Measurements from ENCODE around the gene HYAL1.
"Not testable (repeated sequence)": the region's sequence is repeated elsewhere in the genome, so short reads cannot be mapped to it uniquely, and the experiment has no call there.

HYAL1 gene

DNA sequence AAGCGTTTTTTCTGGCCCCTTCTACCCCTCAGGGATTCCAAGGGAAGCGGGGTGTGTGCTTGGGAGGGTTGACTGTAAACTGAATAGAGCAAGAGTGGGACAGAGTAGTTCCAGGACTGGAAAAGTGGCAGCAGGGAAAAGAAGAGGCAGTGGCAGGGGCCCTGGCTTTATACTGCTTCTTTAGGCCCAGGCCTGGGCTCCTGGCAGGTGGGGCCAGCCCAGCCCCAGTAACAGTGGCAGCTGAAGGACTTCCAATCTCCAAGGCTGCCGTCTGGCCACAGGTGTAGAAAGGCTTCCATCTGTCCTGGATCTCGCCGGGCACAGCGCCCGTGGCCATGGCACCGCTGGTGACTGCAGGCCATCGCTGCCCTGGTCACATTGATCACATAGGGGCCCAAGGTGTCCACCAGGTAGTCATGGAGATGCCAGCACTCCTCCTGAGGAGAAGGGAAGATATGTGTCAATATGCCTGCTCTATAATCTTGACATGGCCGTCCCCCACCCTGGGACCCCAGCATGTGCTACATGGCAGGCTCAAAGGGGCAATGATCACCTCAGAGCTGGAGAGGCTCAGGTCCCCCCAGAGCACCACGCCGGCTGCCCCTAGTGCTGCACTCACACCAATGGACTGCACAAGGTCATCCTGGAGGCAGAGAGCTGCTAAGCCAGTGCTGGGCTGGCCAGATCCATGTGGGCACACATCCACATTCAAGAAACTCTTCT lies 10.1 kb downstream of the HYAL1 start:
- no peak for DNase-seq

DNA sequence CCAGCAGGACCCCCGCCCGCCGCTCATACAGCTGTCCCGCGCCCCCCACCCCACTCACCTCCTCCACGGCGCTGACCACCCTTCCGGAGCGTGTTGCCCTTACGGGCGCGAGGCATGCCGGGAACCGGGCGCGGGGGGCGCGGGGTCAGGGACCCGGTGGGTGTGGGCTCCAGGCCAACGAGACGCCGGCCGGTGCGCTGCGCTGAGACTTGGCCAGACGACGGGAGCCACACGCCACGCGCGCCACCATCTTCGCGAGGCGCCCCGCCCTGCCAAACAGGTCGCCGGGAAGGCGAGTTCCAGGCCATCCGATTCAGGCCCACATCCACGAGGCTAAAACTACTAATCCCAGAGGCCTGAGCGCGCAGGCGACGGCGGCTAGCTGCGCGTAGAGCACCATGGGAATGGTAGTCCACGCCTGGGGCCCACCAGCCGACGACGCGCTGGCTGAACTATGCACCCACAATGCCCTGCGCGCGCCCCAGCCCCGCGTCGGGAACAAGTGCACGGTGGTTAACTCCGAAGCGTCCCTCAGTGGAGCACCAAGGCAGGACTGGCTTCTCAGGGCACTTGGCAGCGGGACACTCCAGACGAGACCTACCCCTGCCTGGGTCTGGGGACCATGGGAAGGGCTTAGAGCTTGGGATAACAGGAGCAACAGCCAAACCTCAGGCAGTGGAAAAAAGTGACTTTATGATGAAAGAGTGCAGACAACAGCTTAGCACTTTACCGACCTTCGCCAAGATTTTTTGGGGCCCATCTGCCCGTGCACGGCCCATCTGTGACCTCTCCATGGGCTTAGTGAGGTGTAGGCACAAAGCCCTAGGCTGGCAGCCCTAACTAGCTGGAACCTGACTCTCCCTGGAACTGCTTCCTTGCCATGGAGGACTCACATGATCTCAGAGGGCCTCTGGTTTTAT lies 11.0 kb downstream of the HYAL1 start, which contains the start of gene IFRD2:
Gene IFRD2, minus strand, starts transcription at position 271 of the 920 bp plus-strand sequence. Its CDS starts 155 bp downstream, at position 116.
- peak; percentile 95 for DNase-seq

DNA sequence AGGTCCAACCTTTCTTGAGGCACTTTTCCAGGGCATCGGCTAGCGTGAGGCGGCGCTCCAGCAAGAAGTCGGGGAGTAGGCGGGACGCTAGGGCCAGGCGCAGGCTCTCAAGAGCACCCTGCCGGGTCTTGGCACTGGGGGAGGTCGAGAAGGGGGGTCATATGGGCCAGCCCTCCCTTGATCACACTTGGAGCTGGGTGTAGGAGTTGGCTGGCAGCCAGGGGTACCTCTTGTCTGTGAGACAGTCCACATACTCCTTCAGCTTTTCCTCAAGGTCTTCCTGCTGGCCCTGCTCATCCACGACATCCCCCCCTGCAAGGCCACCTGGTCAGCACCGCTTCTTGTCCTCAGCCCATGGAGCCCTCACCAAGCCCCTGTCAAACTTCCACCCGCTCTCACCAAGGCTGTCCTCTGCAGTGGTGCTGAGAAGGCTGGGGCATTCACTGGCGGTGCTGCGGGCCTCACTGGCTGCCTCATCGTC lies 13.2 kb downstream of the HYAL1 start:
- DNase-seq = no peak

DNA sequence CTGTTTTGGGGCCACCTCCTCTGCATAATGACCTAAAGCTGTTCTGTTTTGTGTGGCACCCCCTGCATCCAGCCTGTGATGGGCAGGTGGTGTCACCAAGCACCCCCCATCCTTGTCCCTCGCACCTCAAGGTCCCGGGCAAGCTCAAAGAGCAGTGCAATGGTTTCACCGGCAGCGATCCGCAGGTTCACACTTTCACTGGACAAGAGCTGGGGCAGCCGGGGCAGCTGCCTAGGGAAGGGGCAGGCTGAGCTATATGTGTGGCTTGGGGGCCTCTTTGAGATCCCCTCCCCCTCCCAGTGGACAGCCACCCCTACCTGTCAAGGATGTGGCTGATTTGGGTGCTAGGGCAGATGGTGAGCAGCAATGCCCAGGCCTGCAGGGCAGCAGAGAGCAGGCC lies 14.2 kb downstream of the HYAL1 start:
- DNase-seq = no peak

DNA sequence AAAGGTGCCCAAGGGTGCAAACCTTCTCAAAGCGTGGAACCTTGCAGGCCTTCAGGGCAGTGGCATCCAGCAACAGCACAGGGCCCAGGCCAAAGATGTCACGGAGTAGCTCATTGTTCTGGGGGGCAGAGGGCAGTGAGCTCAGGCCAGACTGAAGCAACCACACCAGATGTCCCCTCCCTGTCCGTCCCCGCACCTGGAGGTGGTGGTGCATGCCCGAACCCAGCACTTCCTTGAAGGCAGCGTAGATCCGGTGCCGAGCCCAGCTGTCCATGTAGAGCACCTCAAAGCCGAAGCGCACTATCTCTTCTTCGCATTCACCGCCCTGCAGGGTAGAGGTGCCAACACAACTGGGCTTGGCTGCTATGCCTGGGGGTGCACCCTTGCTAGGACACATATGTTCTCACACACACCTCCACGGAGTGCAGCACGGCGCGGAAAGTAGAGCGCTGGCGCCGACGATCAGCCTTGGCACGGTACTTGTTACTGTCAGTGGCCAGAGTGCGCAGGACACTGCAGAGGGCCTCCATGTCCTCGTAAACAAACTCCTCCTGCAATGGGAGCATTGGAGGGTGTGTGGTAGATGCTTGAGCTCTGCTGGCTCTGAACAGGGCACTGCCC lies 14.9 kb downstream of the HYAL1 start:
- no peak for DNase-seq

DNA sequence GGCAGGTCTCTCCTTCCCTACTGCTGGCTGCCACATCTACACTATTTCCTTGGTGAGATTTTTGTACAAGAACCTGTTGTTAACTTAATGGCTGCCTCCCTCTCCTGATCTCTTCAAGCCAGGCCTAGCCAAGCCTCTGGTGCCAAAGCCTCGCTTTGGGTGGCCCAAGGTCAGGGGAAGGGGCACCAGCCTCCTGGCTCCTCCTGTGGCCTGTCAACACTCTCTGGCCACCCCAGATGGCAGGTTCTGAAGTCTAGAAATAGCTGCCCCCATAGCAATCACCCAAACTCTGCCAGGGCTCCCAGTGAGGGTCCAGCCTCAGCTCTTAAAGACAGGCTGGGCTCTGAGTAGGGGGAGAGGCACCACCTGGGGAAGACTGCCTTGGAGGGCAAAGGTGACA lies 16.1 kb downstream of the HYAL1 start:
- DNase-seq = no peak

DNA sequence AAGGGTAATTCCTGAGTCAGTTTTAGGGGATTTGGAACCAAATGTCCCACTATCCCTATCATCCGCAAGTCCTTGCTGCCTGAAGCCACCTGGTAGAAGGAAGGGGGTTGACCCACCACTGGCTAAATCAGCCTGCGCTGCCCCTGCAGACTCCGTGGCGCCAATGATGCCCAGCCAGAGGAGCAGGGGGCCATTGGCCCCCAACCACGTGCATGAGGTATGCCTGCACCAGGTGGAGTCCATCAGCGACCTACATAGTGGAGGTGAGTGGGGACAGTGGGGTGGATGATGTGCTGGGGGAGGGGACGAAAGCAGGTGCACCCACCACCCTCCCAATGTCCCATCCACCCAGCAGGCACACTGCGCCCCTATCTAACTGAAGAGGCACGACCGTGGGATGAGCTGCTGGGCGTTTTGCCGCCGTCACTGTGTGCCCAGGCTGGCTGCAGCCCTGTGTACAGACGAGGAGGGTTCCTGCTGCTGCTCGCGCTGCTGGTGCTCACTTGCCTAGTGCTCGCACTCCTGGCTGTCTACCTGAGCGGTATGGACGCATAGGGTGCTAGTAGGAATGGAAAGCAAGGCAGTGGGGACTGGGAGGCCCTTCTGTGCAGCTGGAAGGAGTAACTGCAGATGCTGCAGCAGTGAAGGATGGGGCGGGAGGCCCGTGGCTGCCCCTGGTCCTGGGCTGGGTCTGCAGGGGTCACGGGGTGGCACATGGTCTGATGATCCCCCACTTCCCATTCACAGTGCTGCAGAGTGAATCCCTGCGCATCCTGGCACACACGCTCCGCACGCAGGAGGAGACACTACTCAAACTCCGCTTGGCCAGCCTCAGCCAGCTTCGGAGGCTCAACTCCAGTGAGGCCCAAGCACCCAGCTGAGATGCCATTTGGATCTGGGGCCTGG lies 16.8 kb downstream of the HYAL1 start:
- DNase-seq = no peak

DNA sequence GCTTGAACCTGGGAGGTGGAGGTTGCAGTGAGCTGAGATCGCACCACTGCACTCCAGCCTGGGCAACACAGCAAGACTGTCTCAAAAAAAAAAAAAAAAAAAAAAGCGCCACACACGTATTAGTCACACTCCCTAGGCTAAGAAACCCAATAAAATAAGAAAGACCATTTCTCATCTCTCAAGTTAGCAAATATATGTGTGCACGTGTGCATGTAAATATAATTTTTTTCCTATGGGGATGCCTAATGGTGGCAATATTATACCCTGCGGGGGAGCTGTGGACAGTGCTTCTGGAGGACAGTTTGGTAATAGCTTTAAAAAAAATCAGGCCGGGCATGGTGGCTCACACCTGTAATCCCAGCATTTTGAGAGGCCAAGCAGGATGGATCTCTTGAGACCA lies 19.3 kb downstream of the HYAL1 start:
- not testable (repeated sequence) for DNase-seq

DNA sequence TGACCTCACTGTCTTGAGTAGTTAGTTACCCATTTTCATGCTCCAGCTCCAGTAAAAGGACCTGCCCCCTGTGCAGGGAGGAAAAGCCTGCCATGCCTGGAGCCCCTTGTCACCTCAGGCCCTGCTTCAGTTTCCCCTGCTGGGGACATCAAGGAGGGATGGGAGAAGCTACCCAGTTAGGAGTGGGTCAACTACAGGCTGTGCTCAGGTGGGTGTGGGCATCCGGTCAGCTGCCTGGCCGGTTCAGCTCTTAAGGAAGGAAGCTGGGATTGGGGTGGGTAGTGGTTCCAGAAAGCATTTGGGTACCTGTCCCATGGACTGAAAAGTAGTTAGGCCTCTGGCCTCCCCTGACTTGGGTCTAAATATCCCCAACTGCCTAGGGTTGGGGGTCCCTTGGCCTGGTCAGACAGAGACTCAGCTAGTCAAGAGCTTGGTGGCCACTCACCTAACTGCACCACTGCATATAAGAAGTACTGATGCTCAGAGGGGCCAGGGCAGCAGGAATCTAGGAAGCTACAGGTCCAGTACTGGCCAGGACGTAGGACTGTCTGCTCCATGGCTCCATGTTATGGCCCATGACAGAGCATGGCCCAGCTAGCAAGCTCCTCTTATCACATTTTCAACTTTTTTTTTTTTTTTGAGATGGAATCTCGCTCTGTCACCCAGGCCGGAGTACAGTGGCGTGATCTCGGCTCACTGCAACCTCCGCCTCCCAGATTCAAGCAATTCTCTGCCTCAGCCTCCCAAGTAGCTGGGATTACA lies 23.9 kb downstream of the HYAL1 start:
- DNase-seq = no peak

DNA sequence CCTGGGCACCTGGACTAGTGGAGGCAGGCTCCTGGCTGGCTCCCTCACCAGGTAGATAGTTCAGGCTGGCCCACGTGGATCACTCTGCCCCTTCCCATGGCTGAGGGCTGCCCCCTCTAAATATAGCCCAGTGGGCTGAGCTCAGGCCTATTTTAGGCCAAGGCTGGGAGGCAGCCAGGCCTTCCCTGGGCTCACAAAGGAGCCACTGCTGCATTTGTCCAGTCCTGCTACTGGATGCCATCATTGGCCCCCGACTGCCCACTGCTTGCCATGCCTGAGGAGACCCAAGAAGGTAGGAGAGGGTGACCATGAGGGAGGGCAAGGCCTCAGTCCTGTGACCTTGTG lies 24.5 kb downstream of the HYAL1 start, which contains the start of gene LSMEM2:
Gene LSMEM2, plus strand, starts transcription at position 208 of the 345 bp plus-strand sequence. Its CDS starts 27 bp downstream, at position 235.
- no peak for DNase-seq

DNA sequence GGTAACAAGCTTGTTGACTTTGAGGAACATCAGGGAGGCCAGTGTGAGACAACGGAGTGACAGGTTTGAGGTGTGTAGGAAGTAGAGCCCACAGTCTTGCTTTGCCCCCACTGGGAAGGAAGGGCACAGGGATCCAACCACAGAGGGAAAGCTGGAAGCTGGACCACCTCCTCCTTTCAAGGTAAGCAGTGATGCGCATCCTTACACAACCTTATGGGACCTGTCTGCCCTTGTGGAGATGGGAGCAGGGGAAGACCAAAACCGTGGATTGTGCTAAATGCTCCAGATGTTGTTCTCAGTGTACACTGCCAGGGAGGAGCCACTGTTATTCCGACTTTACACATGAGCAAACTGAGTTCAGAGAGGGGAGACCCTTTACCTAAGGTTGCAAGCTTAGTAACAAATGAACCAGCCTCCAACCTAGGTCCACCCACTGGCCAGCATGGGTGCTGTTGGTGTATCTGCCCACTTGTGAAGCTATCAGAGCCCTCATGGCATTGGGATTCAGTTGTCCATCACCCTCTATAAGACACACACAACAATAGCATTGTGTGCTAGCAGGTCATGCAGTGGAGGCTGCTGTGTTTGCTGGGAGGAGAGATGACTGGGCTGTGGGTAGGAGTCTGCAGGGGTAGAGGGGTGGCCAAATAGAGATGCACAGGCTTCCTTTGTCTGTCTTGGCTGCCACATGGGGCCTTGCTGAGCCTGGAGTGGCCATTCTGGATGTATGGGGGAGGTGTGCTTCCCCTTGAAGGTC lies 25.1 kb downstream of the HYAL1 start:
- DNase-seq = no peak

DNA sequence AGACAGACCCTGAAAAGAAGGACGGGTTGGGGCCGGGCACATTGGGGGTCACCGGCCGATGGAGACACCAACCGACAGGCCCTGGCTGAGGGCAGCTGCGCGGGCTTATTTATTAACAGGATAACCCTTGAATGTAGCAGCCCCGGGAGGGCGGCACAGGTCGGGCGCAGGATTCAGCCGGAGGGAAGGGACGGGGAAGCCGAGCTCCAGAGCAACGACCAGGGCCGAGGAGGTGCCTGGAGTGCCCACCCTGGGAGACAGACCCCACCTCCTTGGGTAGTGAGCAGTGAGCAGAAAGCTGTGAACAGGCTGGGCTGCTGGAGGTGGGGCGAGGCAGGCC lies 26.6 kb downstream of the HYAL1 start:
- DNase-seq = no peak

DNA sequence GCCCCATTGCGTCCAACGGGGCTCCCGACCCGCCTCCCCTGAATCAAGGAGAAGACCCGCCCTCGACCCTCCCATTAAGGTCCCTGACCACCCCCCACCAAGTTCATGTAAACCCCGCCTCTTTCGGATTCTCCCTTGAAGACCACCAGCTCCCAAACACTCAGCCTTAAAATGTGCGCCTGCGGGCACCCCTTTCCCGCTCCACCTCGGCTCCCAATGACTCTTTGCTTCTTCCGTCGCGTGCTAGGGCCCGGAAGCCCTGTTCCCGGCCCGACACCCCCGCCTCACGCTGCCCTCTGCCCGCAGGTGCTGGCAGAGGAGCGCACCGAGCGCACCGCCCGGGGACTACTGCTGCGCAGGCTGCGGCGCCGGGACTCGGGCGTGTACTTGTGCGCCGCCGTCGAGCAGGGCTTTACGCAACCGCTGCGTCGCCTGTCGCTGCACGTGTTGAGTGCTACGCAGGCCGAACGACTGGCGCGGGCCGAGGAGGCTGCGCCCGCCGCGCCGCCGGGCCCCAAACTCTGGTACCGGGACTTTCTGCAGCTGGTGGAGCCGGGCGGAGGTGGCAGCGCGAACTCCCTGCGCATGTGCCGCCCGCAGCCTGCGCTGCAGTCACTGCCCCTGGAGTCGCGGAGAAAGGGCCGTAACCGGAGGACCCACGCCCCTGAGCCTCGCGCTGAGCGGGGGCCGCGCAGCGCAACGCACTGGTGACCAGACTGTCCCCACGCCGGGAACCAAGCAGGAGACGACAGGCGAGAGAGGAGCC lies 27.2 kb downstream of the HYAL1 start:
- DNase-seq = peak; percentile 55

DNA sequence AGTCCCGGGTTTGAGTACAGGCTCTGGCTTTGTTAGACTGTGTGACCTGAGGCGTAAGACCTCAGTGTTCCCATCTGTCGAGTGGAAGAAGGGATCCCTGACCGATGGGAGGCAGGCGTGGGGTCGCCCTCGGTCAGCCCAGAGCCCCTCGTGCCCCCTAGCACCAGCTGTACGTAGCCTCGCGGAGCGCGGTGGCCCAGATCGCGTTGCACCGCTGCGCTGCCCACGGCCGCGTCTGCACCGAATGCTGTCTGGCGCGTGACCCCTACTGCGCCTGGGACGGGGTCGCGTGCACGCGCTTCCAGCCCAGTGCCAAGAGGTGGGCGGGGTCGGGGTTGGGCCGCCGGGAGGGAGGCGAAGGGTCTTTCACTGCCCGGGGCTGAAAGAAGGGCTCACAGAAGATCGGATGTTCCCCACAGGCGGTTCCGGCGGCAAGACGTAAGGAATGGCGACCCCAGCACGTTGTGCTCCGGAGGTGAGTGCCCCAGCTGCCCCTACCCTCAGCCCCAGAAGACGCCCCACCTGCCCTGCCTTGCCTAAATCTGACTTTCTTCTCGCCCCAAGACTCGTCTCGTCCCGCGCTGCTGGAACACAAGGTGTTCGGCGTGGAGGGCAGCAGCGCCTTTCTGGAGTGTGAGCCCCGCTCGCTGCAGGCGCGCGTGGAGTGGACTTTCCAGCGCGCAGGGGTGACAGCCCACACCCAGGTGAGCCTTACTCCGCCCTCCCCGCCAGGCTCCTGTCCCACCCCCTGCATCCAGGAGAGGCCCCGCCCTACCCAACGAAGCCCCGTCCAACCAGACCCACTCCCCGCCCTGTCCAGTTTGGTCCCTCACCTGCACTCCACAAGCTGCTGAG lies 28.0 kb downstream of the HYAL1 start:
- no peak for DNase-seq

DNA sequence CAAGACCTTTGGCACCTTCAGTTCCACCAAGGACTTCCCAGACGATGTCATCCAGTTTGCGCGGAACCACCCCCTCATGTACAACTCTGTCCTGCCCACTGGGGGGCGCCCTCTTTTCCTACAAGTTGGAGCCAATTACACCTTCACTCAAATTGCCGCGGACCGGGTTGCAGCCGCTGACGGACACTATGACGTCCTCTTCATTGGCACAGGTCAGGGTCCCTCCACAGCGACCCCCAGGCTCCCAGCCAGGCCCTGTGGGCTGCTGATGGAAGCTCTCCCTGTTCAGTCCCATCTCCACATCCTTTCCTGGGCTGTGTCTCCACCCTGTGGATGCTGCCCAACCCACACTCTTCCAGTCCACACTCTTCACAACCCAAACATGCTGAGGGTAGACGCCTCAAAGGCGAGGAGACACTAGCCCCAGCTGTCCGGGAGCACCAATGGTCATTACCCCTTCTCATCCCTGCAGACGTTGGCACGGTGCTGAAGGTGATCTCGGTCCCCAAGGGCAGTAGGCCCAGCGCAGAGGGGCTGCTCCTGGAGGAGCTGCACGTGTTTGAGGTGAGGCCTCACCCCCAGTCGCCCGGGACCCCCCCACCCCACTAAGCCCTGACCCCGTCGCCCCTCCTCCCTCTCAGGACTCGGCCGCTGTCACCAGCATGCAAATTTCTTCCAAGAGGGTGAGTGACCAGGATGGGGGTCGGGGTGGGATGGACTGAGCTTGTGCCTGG lies 28.8 kb downstream of the HYAL1 start:
- peak; percentile 89 for DNase-seq

DNA sequence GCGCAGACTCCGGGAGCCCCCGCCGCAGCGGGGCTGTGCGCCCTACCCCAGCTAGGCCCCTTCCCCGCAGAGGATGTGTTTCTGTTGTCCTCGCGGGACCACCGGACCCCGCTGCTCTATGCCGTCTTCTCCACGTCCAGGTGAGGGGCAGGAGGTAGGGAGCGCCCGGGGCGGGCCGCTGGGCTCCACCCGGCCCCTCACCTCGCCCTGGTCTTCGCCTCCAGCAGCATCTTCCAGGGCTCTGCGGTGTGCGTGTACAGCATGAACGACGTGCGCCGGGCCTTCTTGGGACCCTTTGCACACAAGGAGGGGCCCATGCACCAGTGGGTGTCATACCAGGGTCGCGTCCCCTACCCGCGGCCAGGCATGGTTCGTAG lies 29.7 kb downstream of the HYAL1 start:
- DNase-seq = no peak

DNA sequence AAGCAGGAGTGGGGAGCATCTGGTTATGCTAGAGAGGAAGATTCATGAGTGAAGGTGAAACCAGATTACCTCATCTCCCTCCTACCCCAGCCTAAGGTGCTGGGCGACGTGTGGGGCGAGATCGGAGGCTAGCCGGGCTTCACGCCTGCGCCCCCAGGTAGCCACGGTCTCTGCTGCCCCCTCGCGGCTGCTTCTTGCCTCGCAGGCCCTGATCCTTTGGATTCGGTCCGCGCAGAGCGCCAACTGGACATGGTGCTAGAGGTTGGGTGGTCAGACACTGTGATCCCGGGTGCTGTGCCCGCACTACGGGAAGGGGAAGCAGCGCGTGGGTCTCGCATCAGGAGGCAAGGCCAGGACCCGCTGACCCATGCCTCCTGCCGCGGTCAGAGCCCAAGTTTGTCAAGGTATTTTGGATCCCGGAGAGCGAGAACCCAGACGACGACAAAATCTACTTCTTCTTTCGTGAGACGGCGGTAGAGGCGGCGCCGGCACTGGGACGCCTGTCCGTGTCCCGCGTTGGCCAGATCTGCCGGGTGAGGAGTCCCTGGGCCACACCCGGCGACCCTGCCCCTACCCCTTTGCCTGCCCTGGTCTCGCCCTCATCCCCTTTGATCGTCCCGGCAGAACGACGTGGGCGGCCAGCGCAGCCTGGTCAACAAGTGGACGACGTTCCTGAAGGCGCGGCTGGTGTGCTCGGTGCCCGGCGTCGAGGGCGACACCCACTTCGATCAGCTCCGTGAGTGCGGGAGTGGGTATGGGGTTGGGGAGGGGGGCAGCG lies 30.3 kb downstream of the HYAL1 start:
- DNase-seq = peak; percentile 98

DNA sequence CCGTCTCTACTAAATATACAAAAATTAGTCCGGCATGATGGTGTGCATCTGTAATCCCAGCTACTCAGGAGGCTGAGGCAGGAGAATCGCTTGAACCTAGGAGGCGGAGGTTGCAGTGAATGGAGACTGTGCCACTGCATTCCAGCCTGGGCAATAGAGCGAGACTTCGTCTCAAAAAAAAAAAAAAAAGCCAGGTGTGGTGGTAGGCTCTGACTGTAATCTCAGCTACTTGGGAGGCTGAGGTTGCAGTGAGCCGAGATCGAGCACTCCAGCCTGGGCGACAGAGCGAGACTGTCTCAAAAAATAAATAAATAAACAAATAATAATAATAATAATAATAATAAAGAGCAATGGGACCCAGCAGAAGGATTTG lies 30.9 kb downstream of the HYAL1 start:
- not testable (repeated sequence) for DNase-seq

Data from stimulated activated CD8-positive, alpha-beta memory T cell treated with anti-CD3 and anti-CD28 coated beads, Interleukin-4, amount 100 ng/mL, for 48 hours (primary cell).